ENCODE results near the gene NAV3. TPM values are rescaled to one million over a fixed set of nuclear protein-coding genes. Genes with fewer than 3 reads are reported as not detected.

Gene NAV3
- total RNA-seq, 1 experiment from 2014 or later, result 4.1 TPM

DNA sequence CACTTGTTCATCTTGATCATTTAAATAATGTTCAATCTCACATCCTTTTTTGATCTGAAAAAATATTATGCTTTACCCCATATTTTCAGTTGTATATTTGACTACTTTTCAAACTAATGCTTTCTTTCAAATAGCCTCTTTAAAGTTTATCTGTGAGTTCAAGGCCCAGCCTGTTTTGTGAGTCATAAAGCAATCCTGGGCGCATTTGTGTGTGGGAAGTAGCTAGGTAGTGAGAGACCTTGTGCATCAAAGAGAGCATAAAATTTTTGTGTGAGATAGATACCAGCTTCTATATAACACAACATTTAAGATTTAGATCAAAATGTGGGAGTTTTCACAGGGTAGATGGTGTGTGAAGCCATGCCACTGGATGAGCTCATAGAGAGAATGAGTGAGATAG is 405.6 kb downstream of the NAV3 start:
- Mint-ChIP-seq H3K27ac (ENCODE audit: unreplicated experiment) (no peak overlapping the region), H3K36me3 (ENCODE audit: insufficient read depth, unreplicated experiment) (no peaks in the 10 kb centered on the region), H3K27me3 (ENCODE audit: unreplicated experiment) (no peaks in the 10 kb centered on the region), H3K4me1 (ENCODE audit: low read depth, unreplicated experiment) (no peaks in the 10 kb centered on the region), H3K9me3 (ENCODE audit: low read depth, unreplicated experiment) (no peaks in the 10 kb centered on the region), H3K4me3 (ENCODE audit: low read depth, unreplicated experiment) (no peak overlapping the region)
- CTCF ChIA-PET, result no interaction called here
- no TSS peak for BruUV-seq (replicated peaks)
- intact Hi-C loops (cut with micrococcal nuclease; ENCODE audit: unreplicated experiment), result no loop called here
- TF ChIP-seq, protein P1, sequence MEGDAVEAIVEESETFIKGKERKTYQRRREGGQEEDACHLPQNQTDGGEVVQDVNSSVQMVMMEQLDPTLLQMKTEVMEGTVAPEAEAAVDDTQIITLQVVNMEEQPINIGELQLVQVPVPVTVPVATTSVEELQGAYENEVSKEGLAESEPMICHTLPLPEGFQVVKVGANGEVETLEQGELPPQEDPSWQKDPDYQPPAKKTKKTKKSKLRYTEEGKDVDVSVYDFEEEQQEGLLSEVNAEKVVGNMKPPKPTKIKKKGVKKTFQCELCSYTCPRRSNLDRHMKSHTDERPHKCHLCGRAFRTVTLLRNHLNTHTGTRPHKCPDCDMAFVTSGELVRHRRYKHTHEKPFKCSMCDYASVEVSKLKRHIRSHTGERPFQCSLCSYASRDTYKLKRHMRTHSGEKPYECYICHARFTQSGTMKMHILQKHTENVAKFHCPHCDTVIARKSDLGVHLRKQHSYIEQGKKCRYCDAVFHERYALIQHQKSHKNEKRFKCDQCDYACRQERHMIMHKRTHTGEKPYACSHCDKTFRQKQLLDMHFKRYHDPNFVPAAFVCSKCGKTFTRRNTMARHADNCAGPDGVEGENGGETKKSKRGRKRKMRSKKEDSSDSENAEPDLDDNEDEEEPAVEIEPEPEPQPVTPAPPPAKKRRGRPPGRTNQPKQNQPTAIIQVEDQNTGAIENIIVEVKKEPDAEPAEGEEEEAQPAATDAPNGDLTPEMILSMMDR (IDR thresholded peaks at IDR 0.05; ENCODE audit: unreplicated experiment), result no peak
- DNase-seq, result no peak

DNA sequence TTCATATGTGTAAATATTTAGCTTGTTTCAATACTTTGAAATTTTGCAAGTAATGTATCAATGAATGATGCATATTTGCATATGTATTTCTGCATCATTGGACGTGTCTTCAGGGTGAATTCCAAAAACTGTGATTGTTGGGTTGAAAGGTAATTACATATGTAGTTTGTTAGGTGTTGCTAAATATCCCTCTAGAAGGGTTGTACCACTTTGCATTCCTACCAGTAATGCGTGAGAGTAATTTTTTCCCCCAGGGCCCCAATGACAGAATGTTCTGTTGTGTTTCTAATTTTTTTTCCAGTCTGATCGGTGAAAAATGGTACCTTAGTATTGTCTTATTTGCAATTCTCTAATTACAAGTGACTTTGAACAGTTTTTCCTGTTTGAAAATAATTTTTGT is 408.9 kb downstream of the NAV3 start:
- intact Hi-C loops (cut with micrococcal nuclease; ENCODE audit: unreplicated experiment), result no loop called here
- Mint-ChIP-seq H3K36me3 (ENCODE audit: insufficient read depth, unreplicated experiment) (no peaks in the 10 kb centered on the region), H3K4me1 (ENCODE audit: low read depth, unreplicated experiment) (no peaks in the 10 kb centered on the region), H3K27me3 (ENCODE audit: unreplicated experiment) (no peaks in the 10 kb centered on the region), H3K27ac (ENCODE audit: unreplicated experiment) (no peak overlapping the region), H3K4me3 (ENCODE audit: low read depth, unreplicated experiment) (no peak overlapping the region), H3K9me3 (ENCODE audit: low read depth, unreplicated experiment) (peaks cover 2% of the 10 kb centered on the region)
- DNase-seq, result no peak
- CTCF ChIA-PET, result no interaction called here
- TF ChIP-seq, protein P1 (IDR thresholded peaks at IDR 0.05; ENCODE audit: unreplicated experiment), result no peak
- BruUV-seq (replicated peaks), result no TSS peak

DNA sequence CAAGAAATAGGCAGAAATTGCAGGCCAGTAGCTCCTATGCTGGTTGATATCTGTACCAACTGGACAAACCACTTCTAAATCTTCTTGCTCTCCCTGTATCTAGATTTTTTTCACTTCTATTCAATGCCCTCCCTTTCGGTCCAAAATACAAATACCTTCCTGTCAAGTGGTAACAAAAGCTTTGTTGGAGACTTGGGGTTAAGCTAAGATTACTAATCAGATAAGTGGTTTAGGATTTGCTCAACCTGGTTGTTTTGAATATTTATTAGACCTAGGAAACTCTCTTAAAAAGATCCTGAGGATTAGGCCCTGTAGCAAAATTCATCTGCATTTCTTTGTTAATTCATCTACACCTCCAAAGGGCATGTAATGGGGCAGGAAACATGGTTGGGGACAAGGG is 410.1 kb downstream of the NAV3 start:
- CTCF ChIA-PET, result no interaction called here
- Mint-ChIP-seq H3K4me1 (ENCODE audit: low read depth, unreplicated experiment) (no peaks in the 10 kb centered on the region), H3K36me3 (ENCODE audit: insufficient read depth, unreplicated experiment) (no peaks in the 10 kb centered on the region), H3K27ac (ENCODE audit: unreplicated experiment) (no peak overlapping the region), H3K9me3 (ENCODE audit: low read depth, unreplicated experiment) (peaks cover 2% of the 10 kb centered on the region), H3K4me3 (ENCODE audit: low read depth, unreplicated experiment) (no peak overlapping the region), H3K27me3 (ENCODE audit: unreplicated experiment) (no peaks in the 10 kb centered on the region)
- TF ChIP-seq, protein P1 (IDR thresholded peaks at IDR 0.05; ENCODE audit: unreplicated experiment), result no peak
- no TSS peak for BruUV-seq (replicated peaks)
- DNase-seq, result no peak
- intact Hi-C loops (cut with micrococcal nuclease; ENCODE audit: unreplicated experiment), result no loop called here

DNA sequence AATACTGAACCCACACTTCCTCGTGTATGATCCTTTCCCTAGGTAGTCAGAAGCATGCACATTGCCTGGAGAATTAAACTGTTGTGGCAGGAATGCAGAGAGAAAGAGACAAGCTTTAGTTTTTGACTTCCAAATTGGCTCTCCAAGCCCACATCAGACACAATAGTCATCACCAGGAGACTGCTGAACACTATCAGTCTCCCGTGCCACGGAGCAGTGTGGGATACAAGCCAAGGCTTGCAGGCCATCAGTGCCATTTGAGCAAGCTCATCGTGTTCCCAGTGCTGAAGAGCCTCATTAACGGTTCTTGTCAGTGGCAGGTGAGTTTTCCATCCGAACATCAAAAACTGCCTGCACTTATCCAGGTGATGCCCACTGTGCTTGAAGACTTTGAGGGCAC is 410.8 kb downstream of the NAV3 start:
- Mint-ChIP-seq H3K4me3 (ENCODE audit: low read depth, unreplicated experiment) (no peak overlapping the region), H3K27ac (ENCODE audit: unreplicated experiment) (no peak overlapping the region), H3K27me3 (ENCODE audit: unreplicated experiment) (no peaks in the 10 kb centered on the region), H3K36me3 (ENCODE audit: insufficient read depth, unreplicated experiment) (no peaks in the 10 kb centered on the region), H3K9me3 (ENCODE audit: low read depth, unreplicated experiment) (peaks cover 2% of the 10 kb centered on the region), H3K4me1 (ENCODE audit: low read depth, unreplicated experiment) (no peaks in the 10 kb centered on the region)
- DNase-seq, result no peak
- BruUV-seq (replicated peaks), result no TSS peak
- TF ChIP-seq, protein P1 (IDR thresholded peaks at IDR 0.05; ENCODE audit: unreplicated experiment), result no peak
- intact Hi-C loops (cut with micrococcal nuclease; ENCODE audit: unreplicated experiment), result no loop called here
- CTCF ChIA-PET, result no interaction called here

Measured in Calu3 (cell line).